HG03039 (cell line): Measurements from ENCODE around the gene TCERG1L.

Source experiments
- ATAC-seq: cut with Tn5 transposase; IDR thresholded peaks from one replicate; pipeline ENCODE4 v1.9.1; 2021; ENCODE audit warnings: mild to moderate bottlenecking, moderate library complexity; ENCODE audit not compliant: unreplicated experiment

The TCERG1L gene

DNA sequence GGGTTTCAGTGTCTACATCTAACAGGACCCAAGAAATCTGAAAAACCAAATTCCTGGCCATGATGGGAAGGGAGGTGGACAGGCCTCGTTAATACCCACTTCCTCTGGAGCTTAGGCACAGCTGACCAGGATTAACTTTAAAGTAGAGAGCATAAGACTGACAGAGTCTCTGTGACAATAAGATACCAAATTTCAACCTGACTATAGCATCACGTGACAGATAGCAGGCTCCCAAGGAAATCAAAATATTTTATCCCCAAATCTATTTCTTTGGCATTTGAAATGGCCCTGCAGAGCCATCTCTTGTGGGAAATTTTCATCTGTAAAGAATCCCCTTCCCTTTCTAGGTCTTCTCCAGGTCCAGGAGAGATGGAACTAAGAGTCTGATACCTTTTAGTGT, 258.3 kb downstream of the TCERG1L start:
- ATAC-seq: no peak

DNA sequence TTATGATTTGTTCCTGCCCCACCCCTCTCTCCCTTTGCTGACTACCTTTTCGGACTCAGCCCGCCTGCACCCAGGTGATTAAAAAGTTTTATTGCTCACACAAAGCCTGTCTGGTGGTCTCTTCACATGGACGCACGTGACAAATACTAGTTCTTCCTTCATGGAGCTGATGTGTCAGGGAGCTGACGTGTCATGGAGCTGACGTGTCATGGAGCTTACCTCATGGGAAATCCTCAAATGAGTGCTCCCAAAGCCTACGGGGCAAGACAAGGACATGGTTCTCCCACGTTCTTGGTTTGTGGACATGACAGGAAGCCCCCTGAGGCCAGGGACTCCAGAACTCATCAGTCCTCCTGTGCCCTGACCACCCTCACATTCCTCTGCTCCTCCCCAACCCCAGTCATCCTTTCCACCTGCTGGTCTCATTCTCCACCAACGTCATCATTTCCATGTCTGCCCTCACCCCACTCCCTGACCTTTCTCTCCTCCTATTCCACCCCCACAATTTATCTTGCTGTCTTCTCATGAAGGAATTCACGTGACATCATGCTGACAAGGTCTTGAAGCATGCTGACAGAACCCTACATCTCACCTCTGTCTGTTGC, 261.3 kb downstream of the TCERG1L start:
- no peak for ATAC-seq

DNA sequence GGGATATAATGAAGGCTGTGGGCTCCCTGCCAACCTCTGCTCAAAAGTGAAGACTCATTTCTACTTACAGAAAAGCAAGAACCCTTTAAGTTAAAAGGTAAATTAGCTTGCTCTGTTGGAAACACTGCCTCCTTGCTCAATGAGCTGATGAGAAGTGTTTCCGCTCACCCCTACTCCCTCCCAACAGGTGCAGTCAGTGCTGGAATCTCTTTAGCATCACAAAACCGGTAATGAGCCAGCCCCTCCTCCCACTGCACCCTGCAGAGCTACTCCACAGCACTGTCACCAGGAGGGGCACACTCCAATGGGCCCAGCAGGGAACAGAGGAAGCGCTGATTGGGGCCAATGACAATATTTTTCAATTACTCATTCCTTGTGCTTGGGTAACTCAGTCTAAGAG, 262.5 kb downstream of the TCERG1L start:
- ATAC-seq: no peak

DNA sequence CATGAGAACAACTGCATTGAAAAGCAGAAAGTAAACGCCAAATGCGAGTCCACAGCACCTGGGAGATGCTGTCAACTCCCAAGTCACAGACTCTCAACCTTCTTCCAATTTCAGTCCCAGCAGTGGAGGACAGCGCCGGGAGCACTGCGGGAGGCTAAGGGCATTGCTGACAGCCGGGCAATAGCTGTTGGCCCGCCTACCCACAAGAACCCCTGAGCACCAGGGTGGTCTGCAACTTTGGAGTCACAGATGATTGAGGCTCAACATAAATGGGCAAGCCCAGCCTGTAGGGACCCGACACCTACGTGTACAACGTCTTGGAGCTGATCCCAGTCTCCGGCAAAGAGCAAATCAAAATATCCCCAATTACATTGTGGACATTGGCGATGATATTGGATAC, 262.9 kb downstream of the TCERG1L start:
- no peak for ATAC-seq

DNA sequence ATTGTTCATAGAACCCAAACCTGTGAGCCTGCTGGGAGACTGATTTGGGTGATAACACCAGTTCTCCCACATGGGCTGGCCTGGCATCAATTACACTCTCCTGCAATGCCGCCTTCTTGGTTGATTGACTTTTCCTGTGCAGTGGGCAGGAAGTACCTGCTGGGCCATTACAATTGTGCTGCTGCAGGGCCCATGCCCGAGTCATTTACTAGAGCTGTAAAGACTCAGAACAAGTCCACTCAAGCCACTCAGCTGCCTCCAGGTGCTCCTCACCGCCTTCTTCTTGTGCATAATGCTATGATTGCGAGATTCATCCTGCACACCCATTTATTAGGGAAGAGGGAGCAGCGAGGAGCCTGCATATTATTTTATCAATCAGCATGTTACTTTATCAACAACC, 264.0 kb downstream of the TCERG1L start:
- no peak for ATAC-seq

DNA sequence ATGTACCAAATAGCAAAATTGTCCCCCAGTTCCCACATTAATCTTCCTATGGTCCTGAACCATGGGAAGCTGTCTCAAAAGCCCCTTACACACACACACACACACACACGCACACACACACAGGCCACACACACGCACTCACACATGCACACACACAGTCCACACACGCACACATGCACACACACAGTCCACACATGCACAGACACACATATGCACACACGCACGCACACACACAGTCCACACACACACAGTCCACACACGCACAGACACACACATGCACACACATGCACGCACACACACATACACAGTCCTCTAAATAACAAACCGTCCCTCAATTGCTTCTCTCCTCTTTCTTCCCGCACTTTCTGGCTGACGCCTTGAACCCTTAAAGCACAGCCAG, 265.3 kb downstream of the TCERG1L start:
- ATAC-seq: no peak

DNA sequence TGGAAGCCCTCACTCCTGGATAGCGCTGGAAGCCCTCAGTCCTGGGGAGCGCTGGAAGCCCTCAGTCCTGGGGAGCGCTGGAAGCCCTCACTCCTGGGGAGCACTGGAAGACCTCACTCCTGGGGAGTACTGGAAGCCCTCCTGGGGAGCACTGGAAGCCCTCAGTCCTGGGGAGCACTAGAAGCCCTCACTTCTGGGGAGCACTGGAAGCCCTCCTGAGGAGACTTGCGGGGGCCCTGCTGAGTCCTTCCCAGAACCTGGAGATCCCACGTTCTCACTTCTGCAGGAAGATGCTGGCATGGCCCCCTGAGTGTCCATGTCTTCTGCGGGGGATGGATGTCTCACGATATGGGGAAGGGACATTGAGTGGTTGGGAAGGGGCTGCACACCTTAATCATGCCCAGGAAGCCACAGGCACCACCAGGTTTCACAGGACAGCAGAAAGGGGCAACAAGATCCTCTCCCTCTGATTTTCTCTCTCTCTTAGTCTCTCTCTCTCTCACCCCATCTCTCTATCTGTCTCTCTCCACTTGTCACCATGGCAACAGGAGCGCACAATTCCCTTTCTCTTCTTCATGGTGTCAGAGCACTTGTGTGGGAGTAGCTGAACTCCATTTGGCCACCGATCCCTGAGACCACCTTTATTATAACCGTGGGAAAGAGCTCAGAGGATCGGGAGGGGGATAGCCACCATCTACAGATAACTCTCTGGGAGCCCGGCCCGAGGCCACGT, 267.0 kb downstream of the TCERG1L start:
- ATAC-seq: no peak

DNA sequence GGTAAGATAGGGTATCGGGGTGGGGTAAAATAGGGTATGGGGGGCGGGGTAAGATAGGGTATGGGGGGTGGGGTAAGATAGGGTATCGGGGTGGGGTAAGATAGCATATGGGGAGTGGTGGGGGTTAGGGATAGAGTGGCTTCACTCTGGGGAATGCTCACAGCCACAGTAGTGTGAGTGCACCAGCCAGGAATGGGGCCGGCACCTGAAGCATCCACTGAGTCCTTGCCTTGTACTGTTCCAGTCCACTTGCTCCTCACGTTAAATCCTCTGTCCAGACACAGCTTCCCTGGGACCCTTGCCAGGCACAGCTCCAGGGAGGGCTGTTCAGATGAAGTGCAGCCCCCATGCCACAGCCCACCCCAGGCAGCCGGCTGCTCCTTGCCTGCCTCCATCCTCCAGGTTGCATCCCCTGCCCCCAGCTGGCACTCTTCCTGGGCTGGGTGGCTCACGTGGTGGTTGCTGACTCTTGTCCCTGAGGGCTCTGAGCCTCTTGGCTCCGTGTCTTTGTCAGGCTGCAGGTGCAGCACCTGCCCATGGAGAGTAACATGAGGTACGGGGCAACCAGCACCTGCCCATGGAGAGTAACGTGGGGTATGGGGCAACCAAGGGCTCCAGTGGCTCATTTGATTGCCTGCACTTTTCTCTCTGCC, 268.4 kb downstream of the TCERG1L start:
- no peak for ATAC-seq
